Activated naive CD4-positive, alpha-beta T cell treated with Interleukin-2 at 50 U/mL for 16 hours (primary cell): Measurements from ENCODE around the gene STT3B.

Source experiments
- DNase-seq: peaks from one replicate; pipeline ENCODE4 v3.0.0-alpha.2; 2020

The STT3B gene

GRCh38 chr3:31610700-31611275 is 78.1 kb downstream of the STT3B start:
- DNase-seq = no peak

DNA sequence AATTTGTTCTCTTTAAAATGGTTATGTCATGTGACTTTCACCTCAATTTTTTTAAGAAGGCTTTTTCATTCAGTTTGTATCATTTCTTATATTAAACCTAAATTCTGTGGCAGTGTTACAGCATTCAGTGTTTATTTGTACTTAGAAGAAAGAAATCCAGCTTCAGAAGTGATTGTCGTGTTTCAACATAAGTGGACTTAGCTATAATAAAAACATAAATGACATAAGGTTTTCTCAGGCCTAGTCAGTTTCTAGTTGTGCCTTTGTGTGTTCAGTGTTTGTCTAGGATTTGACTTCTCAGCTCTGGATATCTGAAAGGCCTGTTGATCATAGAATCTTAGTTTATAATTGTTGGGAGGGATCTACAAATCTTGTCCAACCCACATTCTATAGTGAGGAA is 80.5 kb downstream of the STT3B start:
- DNase-seq = no peak

GRCh38 chr3:31613654-31614053 is 80.9 kb downstream of the STT3B start:
- no peak for DNase-seq

GRCh38 chr3:31614162-31614921 is 81.6 kb downstream of the STT3B start:
- no peak for DNase-seq

GRCh38 chr3:31615071-31615875 is 82.5 kb downstream of the STT3B start:
- no peak for DNase-seq

DNA sequence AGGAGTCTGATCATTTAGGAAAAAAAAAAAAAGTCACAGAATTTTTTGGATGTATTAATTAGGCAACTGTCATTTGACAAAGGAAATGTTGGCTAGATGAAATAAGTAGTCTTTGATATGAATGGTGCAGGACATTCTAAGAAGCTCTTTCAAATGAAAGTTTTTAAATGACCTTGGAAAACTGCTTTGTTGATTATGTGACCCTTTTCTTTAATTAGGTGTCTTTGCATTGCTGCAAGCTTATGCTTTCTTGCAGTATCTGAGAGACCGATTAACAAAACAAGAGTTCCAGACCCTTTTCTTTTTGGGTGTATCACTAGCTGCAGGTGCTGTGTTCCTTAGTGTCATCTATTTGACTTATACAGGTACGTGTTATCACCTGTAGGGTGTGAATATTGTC is 84.0 kb downstream of the STT3B start:
- no peak for DNase-seq

DNA sequence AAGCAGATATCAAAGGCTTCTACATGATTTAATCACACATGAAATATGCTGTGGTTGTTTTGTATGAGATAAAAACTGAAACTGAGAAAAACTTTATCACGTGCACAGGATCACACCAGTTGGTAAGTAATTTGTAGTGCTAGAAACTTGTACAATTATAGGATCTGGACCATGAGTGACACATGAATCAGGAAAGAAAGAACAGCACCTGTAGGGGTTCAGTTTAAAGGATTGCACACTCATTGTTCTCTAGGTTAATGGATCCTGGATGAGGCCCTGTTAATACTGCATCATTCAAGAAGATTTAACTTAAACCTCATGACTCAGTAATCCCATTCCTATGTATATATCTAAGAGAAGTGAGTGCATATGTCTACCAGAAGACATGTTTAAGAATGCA is 87.9 kb downstream of the STT3B start:
- no peak for DNase-seq

GRCh38 chr3:31621314-31621713 is 88.6 kb downstream of the STT3B start:
- DNase-seq = no peak

DNA sequence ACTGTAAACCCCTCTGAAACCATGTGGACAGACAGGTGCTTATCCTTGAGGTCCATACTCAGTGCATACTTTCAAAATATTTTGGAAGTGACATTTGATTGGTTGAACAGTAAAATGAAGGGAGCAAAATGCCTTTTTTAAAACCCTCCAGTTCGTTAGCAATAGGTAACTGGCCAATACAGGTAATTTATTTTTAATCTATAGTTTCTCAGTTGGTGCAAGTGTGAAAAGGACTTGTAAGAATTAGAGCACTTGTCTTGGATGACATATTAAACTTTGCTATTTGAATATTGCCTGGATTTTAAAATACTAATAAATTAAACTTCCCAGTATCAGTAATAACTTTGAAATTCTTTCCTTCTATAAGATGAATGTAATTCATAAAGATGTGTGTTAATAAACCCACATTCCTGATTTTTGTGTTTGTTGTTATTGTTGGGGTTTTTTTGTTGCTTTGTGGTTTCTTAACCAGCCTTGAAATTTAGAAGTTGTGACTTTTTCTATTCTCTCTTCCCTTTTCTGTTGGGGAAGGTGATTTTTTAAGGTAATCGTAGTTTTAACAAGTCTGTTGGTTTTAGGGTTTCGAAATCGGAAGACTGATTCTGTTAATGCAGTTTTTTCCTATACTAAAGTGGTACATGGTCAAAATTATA is 90.0 kb downstream of the STT3B start:
- no peak for DNase-seq

DNA sequence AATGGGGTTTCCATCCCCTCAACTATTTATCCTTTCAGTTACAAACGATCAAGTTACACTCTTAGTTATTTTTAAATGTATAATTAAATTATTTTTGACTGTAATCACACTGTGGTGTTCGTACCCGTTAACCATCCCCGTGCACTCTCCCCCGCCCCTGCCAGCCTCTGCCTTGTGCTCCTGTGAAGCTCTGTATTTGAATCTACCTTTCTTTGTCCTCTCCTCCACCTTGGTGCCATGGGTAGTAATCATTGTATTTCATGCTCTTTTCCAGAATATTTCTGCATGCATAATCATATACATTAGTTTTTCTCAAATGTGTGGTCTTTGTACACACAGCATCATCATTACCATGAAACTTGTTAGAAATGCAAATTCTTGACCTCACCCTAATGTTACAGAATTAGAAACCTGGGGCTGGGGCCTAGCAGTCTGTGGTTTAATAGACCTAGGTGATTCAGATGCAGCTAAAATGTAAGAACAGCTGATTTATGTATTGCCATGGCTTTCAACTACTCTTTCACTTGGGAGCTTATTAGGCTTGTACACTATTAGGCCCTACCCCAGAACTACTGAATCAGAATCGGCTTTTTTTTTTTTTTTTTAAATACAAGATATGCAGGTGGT is 91.5 kb downstream of the STT3B start:
- no peak for DNase-seq

GRCh38 chr3:31625358-31625757 is 92.6 kb downstream of the STT3B start:
- no peak for DNase-seq

DNA sequence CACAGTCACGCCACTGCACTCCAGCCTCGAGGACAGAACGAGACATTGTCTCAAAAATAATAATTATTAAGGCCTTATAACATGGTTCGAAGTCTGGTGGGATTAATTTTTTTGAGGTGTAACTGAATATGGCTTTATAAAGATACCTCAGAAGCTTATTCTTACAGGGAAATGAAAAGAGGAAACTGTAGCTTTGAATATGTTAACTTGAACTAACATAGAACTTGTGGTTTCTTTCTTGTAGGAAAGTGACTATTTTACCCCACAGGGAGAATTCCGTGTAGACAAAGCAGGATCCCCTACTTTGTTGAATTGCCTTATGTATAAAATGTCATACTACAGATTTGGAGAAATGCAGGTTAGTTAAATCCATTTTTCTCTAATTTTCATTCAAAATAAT is 96.3 kb downstream of the STT3B start:
- DNase-seq = no peak

DNA sequence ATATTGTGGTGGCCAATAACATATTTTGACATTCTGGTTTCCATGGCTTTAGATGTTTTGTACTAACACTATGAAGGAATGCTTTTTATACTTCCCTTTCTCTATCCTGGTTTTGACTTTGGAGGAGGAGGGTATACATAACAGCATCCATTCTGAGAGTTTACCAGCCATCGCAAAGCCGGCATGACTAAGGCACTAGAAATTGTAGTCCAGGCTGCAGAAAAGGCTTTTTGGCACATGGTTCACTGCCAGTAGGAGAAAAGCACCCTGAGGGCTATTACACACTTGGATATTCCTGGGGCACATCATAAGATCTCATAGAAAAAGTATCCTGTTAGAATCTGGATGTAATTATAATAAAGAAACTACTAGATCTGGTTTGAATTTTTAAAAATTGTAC is 101.8 kb downstream of the STT3B start:
- no peak for DNase-seq

DNA sequence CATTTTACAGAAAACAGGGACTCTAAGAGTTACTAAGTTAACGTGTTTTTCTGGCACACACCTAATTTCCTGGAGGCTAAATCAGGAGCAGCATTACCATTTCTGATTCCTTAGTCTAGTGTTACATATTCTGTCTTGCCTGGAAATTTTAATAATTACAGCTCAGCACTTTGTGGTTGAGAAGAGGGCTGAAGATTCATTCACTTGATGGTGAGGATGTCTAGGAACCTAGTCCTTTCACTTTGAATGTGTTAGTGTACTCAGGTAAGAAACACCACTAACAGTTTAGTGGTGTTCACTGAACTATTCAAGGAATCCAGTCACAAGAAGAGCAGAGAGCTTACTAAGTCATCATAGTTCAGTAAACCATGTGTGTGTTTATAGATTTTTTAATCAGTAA is 102.8 kb downstream of the STT3B start:
- no peak for DNase-seq

DNA sequence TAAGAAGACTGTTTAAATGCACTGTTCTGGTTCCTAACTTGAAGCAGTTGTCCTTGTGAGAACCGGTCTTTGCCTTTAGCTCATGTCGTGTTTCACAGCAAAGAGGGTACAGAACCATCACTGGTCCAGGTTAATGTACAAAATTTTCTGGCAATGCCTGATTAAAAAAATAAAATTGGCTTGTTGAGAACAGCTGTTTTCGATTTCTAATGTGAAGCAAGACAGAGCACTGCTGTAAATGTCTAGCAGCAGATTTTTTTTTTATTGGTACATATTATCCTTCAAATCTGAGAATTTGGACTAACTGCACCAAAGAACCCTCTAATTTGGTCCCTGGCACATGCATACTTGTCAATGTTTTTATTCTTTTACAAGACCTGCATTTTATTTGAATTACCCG is 103.3 kb downstream of the STT3B start:
- DNase-seq = no peak

DNA sequence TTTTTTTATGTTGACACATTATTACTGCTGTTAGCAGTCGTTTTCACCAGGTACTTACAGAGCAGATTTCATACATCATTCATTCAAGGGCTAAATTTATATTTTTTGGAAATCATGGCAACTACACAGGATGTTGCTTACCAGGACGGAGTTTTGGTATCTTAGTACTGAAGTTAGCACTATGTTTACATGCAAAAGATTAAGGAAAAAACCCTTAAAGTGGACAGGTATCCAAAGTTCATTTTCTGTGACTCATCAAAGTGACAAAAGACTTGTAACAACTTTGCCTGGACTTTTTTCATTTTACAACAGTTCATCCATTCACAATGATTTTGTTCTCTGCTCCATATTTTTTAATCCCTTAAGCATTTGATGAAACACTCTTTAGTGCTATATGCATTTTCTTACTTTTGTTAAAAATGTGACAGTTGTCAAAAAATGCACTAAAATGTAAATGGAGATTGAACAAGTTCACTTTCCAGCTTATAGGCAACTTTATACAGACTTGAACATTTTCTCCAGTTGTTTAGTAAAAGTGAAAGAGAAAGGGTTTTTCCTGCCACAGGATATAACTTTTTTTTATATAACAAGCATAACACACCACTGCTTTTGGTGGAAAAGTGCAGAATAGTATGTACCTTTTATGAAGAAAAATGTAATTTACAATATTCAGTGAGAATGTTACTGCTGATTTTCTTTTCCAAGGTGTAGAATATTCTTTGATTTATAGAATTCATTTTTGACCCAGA is 104.1 kb downstream of the STT3B start:
- no peak for DNase-seq

DNA sequence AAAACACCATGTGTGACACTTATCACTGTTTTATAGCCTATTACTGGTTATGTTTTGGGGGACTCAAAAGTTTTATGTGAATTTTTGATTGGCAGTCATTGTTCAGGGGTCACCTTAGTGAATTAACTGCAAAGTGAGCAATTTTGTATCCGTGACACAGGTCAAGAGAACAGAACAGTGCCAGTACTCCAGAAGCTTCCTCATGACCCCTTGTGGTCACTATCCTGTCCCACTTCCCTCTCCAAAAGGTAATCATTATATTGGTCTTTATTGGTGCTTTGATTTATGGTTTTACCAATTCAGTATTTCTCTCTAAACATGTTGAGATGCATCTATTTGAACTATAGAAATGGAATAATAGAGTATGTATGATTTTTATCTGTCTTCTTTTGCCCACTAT is 107.1 kb downstream of the STT3B start:
- DNase-seq = no peak

DNA sequence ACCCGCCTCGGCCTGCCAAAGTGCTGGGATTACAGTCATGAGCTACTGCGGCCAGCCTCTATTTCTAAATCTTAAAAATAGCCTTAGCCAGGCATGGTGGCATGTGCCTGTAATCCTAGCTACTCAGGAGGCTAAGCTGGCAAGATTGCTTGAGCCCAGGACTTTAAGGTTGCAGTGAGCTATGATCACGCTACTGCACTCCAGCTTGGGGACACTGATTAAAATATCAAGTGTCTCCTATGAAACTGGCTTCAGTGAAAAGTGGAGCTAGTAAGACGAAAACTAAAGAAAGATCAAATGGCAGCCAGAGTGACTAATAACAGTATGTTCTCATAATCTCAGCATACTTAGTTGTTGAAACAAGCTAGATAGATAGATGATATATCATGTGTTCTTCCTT is 112.5 kb downstream of the STT3B start:
- no peak for DNase-seq

- DNase-seq = no peak
Observed at GRCh38 chr3:31648286-31648968, 115.7 kb downstream of the STT3B start.

GRCh38 chr3:31652296-31652695 is 119.6 kb downstream of the STT3B start:
- no peak for DNase-seq

GRCh38 chr3:31653464-31653863 is 120.7 kb downstream of the STT3B start:
- DNase-seq = no peak

GRCh38 chr3:31654998-31655397 is 122.3 kb downstream of the STT3B start:
- no peak for DNase-seq
